ENCODE data around the gene MEPCE.
A peak's percentile ranks its signal among the peaks of the same experiment; 100 is the strongest.

Gene MEPCE

DNA sequence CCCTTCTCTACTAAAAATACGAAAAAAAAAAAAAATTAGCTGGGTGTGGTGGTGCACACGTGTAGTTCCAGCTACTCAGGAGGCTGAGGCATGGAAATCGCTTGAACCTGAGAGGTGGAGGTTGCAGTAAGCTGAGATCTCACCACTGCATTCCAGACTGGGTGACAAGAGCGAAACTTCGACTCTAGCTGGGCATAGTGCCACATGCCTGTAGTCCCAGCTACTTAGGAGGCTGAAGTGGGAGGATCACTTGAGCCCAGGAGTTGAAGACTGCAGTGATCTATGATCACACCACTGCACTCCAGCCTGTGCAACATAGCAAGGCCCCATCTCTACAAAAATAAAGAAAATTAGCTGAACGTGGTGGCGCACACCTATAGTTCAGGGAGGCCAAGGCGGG is 35.7 kb downstream of the MEPCE start:
- DNase-seq: no peak

DNA sequence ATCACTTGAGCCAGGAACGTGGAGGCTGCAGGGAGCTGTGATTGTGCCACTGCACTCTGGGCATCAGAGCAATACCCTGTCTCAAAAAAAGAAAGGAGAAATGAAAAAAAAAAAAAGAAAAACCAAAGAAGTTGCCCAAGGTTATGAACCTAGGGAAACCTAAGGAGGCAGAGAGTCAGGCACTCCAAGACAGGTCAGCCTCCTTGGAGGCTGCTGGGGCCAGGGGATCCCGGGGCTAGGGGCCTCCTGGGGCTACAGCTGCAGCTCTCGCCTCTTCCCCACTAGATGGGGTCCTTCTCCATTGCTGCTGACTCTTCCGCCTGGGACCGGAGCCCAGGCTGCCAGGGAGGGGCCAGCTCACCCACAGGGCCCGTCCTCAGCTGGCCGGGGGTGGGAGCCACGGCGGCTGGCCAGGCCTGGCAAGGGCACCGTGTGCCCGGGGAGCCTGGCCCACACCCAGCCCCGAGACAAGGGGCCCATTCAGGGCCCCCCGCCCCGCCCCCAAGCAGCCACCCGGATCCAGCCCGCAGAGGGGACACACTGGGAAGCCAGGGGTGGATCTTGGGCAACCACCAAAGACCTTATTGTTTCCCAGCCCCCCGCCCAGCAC is 36.2 kb downstream of the MEPCE start:
- peak; percentile 17 to 65 (median 50) for DNase-seq

DNA sequence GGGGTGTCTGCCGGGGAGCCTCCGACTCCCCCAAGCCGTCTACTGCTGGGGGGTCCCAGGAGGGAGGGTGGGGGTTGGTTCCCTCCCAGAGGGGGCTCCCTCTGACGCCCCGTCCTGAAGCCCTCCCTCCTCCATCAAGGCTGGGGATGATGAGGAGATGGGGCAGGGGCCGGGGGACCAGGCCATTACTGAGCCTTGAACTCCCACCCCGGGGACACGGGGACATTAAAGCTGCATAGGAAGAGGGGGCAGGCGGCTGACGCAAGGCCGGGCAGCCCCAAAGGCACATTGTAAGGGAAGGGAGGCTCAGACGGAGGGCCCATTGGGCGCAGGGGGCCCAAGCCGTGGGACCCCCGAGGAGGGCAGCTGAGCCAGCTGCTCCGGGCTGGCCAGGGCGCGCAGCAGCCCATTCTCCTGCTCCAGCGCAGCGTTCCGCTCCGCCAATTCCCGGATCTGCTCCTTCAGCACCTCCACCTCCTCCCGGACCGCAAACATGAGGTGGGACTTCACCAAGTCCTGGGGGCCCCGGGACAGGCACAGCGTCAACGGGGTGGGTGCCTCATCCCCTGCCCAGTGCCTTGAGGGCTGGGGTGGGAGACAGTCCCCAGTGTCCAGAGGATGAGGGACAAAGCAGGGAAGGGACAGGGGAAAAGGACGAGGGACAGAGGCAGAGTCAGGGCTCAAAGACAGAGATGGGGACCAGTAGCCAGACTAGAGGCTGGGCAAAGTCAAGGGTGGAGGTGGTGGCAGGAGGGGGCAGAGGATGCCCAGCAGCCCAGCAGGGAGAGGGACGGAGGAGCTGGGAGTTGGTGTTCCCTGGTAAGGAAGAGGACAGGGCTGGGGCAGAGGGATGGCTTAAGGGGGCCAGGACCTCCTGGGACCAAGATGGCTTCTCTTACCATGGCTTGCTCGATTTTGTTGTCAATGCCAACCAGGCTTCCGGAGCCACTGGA is 37.3 kb downstream of the MEPCE start:
- no peak for DNase-seq

DNA sequence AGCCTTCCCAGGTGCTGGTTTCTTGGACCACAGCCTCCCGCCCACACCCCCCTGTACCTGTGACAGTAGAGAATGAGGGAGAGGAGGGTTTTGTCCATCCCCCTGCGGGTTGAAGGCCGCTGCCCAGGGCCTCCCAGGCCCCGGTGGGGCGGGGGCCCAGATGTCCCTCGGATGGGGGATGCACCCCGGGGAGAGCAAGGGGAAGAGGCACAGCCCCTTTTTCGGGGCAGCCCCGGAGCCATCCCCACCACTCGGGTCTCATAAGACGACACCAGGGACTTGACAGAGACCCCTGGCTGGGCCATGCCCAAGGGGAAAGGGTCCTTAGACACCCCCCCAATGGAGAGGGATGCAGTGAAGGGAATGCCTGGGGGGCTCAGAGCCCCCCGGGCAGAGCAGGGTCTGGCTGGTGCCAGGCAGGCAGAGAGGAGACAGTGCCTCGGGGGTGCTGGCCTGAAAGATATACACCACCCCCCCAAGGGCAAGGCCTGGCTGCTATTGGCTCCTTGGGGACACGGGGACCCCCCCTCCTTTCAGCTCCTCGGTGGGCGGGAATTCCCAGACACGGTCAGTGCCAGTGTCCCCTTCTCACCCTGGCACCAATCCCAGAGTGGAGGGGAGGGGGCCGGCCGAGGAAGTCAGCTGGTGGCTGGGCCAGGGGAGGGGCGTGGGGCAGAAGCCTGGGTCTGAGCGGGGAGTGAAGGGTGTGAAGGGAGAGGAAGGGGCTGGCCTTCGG is 38.2 kb downstream of the MEPCE start:
- DNase-seq: no peak

DNA sequence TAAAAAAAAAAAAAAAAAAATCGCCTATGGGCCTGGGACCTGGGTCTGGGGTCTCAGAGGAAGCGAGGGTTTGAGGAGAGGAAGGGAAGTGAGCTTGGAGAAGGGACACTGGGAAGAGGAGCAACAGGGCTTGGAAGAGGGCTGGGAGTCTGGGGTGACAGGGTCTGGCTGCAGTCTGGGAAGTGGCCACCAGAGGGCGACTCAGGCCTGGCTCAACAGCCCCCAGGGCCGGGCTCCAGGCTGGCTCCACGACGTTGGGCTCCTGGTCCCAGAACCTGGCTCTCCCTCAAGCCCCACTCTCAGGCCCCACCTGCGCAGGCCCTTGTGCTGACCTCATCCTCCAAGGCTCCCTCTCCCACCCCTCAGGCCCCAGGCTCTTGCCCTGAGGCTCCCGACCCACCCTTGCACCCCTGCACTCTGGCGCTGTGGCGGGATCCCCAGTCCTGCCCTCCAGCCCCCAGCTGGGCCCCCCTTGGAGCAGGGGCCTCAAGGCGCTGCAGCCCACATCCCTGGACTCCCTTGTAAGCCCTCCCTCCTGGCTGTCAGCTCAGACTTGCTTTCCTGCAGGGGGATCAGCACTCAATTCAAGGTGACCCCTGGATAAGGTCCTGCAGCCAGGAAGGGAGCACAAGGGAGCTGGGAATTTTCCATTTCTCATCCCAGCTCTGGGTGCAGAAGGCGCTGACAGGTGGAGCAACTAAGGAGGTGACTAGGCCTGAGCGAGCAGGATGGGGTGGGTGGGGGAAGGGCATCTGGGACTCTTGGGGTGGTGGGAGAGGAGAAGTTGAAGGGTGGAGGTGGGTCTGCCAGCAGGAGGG is 39.8 kb downstream of the MEPCE start:
- DNase-seq: peak; percentile 62 to 84 (median 82)

DNA sequence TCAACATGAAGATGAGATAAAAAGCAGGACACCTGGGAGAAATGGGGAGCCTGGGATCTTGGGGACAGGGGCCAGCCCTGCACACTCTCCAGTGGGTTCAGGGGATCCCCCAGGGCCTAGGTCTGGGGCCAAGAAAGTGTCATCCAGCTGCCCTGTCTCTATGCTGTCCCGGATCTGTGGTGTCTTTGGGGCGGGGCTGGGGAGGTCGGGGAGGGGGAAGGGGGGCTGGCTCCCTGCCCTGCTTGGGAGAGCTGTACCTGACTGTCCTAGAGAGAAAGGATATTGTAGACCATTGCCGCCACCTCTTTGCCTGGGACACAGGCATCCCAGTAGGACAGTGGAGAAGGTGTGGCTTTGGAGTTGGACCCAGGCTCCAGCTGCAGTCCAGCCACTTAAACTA is 41.4 kb downstream of the MEPCE start:
- DNase-seq: no peak

DNA sequence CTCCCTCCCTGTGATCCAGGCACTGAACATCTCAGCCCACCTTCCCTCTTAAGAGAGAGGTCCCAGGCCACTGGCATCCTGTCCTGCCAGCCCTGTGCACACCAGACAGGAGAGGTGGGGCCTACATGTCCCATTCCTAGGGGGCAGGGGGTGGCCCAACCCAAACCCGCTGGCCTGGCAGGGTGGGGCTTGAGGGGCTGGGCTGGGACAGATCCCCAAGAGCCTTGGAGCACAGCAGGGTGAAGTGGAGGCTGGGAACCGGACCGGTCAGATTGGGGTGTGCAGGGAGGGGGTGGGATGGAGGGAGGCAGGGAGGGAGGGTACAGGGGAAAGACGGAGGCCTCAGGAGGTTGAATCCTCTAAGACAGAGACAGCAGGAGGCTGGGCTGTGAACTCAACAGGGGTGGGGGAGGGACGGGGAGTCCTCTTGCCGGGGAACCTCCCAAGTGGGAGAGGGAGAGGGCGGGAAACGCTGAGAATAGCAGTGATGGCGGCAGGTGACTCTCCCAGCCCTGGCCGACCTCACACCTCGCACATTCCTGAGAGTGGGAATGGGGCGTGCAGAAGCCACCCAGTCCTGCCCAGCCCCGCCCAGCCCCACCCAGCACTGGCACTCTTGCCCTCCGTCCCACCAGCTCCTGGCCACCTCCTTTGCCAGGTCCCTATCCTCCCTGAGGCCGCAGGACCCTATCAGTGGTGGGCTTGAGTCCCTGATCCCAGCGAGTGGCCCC is 42.7 kb downstream of the MEPCE start:
- no peak for DNase-seq

DNA sequence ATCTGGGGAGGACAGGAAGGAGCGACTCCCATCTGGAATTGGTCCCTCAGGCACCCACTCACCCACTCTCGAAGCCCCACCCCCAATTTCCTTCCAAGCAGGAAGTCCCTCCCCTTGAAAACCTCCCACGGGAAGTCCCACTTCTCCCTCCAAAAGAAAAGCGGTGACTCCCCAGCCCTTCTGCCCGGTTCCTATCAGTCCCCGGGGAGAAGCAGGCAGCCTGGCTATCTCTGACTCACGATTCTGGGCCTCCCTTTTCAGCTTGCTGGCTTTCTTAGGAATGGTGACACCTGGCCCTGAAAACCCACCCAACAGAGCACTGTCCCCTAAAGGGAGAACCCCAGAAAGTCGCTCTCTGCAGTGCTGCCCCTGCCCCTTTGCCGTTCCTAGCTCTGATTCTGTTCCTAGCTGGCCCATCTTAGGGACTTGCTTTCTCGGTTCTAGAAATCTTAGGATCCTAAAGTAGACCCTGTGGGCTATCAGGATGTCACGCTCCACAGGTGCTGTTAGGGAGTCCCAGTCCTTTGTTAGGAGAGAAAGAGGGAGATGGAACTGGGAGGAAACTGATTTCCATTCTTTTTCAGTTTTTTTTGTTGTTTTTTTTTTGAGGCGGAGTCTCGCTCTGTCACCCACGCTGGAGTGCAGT is 43.3 kb downstream of the MEPCE start:
- DNase-seq: no peak

DNA sequence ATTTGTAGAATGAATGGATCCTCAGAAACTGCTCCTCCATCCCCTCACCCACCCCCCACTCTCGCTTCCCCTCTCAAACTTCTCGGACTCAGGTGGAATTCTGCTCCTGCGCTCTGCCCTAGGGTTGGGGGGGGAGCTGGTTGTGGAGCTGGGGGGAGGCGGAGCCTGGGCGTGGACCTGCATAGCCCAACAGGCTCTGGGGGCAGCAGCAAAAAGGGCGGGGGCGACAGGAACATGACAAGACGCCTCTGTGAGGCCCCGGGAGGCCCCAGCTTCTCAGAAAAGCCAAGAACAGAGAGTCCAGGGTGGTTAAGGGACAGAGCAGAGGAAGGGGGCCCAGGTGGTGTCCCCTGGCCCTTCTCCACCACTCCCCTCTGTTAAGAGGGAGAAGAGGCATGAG is 45.9 kb downstream of the MEPCE start:
- DNase-seq: no peak

DNA sequence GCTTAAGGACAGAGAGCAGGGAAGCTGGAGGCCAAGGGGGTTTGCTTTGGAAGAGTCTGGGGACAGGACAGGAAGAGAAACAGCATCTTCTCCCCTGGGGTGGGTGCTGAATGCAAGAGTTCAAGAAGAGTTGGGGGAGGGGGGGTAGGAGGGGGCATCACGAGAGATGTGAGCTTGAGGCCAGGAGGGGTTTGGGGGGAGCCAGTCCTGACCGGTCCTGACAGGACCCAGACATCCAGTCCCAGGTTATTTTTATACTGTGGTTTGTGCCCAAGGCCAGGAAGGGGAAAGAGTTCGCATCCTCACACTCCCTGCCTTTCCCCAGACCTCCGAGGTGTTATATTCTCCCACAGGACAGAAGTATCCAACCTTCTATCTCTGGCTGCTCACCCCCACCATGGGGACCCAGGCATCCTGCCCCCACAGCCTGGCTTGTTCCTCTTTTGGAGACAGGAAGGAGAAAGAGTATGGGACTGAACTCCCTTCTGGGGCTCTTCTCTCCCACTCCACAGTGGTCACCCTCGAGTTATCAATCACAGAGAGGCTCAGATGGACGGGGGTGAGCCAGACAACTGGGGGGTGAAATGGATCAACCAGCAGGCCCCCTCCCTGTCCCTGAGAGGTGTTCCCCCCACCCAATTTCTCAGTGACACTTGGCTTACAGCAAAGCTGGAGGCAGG is 46.6 kb downstream of the MEPCE start:
- DNase-seq: no peak

DNA sequence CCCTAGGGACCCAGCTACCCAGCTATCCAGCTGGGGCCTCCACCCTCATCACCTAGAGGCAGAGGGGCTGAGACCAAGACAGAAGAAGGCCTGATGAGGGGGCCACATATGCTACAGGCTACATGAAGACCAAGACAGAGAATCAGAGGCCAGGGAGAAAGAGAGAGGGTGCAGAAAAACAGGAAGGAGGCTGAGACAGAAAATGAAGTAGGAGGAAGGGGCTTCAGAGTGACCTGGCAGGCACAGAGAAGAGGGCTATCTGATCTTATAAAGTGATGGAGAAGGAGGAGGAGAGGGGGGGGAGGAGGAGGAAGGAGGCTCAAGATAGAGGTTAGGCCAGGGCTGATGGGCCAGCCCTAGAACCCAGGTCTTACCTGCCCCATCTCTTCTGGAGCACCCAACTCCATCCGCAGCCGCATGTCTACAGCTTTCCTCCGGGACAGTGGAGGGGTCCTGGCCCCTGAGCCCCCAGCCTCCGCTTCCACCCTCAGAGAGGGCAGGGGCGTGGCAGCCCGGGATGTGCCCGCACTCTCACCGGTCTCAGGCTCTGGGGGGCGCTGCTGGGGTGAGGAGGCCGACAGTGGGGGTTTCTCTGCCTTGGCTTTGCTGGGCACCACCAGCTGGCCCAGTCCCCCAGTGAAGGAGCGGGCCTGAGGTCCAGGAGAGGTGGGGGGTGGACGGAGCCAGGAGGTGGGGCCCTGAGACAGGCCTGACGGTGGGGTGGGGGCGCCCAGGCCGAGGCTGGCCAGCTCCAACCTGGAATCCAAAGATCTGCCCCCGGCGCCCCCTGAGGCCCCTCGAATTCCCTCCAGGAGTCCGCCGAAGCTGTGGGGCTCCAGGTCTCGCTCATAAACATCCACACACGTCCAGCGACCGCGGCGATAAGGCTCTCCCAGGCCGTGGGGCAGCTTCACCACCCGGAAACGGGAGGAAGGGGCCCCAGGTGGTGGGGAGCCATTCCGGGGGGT is 47.6 kb downstream of the MEPCE start:
- no peak for DNase-seq

DNA sequence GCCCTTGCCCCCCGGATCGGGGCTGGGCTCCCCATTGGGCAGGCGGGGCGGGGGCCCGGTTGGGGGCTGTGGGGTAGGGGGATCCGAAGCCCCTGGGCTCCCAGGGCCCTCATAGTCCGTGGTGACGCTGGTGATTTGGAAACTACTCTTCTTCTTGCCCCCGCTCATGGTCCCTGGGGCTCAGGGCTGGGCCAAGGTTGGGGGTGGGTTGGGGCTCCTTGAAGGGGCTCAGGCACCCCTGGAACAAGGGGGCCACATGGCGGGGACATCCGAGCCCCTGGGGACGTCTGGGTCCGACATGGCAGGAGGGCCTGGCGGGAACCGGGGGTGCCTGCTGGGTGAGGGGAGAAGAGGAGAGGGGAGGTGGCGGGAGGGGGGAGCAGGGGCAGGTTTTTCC is 48.2 kb downstream of the MEPCE start:
- no peak for DNase-seq

DNA sequence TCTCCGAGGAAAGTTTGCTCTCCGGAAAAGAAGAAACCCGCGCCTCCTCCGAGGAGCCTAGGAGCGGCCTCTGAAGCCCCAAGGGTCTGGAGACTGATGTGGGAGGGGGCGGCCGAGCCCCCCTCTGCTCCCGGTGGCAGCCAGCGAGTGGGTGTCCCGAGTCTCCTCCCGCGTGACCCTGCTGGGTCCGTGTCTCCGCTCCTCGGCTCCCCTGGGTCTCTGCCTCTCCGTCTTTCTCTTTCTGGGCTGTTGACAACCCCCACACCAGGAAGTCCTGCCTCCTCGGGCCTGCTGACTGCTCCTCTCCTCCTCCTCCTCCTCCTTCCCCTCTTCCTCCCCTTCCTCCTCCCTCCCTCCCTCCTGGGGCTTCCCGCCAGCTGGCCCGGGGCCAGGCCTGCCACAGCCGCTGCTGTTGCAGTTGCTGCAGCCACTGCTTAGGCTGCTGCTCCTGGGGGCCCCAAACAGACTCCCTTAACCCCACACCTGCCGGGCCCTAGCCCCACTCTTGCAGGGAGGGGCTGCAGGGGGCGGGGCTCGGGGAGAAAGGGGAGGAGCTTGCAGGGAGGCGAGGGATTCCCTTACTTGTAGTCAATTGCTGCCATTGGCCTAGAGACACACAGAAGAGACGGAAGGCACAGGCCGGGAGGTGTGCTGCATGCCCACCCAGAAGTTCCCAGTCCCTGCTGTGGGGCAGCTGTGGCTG is 49.5 kb downstream of the MEPCE start, which contains the start of gene TSC22D4:
TSC22D4 (minus strand) TSS at position 257 of the 703 bp plus-strand sequence. CDS start 1,176 bp downstream, outside the sequence.
- peak; percentile 75 to 91 (median 88) for DNase-seq

DNA sequence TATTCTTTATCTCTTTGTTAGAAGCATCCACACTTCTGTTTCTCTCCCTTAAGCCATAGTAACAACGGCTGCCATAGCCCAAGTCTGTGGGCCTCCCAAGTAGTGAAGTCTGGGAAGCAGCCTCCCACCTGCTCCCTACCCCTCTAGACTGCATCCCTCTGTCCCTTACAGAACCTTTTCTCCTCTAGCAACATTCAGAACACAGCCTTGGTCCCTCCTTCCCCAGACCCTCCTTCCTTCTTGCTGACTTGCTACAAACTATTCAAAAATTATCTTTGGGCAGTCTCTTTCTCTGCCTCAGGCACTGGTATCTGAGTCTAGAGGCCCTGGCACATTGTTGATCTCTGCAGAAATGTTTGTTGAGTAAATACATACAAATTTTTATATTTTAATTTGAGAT is 51.8 kb downstream of the MEPCE start:
- no peak for DNase-seq

DNA sequence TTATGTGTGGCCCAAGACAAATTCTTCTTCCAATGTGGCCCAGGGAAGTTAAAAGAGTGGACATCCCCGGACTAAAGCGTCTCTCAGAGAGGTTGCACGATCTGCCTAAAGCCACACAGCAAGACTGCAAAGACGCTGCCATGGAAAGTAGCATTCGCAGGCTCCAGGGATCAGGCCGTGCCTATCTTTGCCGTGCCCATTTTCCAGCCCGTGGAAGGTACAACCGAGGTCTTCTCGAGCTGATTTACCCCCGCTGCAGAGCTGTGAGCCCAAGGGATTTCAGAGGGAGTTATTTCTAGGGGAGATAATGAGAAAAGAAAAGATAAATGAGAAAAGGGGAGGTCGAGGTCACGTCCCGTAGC is 53.1 kb downstream of the MEPCE start:
- DNase-seq: no peak

DNA sequence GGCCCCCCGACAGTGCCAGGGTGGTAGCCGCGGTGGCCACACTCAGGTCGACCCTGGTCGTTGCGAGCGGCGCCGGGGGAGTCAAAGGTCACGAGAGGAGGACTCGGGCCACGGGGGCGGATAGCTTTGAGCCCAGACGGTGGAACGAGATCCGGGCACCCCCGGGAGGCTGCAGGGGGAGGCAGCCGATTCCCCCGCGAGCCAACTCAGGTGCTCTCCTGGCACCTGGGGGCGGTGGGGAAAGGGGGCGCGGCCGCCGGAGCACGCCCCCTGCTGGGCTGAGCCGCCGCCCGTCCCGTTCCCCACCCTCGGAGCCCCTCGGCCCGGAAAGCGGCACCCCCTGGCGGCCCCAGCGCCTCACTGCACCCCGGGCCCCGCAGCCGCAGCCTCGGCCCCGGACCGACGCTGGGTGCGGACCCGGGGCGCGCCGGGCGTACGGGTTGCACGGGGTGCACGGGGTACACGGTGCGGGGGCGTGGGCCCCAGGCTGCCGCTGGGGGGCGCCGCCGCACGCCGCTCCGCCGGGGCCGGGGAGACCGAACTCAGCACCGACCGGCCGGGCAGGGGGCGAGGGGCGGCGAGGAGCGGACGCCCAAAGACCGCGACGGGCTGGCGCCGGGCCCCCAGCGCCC is 53.6 kb downstream of the MEPCE start:
- peak; percentile 64 to 85 (median 79) for DNase-seq
